Measurements from ENCODE around the gene C1orf174.

The C1orf174 gene

GRCh38 chr1:3886691-3887090 lies 13.4 kb downstream of the C1orf174 start:
- no peaks in the 10 kb centered on the region for H3K9me3 ChIP-seq (ENCODE audit: control insufficient read depth, insufficient read depth, low read length)
- no peak overlapping the region for H3K4me3 ChIP-seq (ENCODE audit: low read depth, low read length)
- H3K9ac ChIP-seq (ENCODE audit: low read depth, low read length) = no peak overlapping the region
- H3K4me1 ChIP-seq (ENCODE audit: control insufficient read depth, insufficient read depth, low read length) = no peaks in the 10 kb centered on the region
- no peaks in the 10 kb centered on the region for H3K27me3 ChIP-seq (ENCODE audit: control insufficient read depth, insufficient read depth, low read length)
- H3K36me3 ChIP-seq (ENCODE audit: control insufficient read depth, insufficient read depth, low read length) = peaks cover 18% of the 10 kb centered on the region

DNA sequence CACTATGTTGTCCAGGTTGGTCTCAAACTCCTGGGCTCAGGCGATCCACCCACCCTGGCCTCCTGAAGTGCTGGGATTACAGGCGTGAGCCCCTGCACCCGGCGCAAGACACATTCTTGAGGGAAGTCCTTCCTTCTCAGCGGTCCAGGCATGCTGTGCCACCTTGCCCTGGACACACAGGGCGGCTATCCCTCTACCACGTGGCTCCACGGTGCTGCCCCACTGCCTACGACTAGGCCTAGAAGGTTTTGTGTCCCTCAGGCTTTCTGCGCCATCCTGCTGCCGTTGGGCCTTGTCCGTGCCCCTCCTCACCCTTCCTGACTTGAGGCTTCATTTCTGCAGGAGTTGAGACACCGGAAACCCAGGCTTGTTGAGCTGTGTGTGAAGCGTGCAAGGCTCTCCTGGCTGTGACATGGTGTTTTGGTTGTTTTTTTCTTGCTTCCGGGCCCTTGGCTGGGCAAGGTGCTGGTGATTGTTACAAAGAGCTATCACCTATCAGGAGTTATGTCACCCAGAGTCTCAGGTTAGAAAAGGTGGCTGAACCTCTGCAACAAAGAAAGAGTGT lies 13.9 kb downstream of the C1orf174 start:
- no peaks in the 10 kb centered on the region for H3K9me3 ChIP-seq (ENCODE audit: control insufficient read depth, insufficient read depth, low read length)
- no peaks in the 10 kb centered on the region for H3K27me3 ChIP-seq (ENCODE audit: control insufficient read depth, insufficient read depth, low read length)

GRCh38 chr1:3885611-3886010 lies 14.5 kb downstream of the C1orf174 start:
- Histone ChIP-seq H3K9me3 (ENCODE audit: control insufficient read depth, insufficient read depth, low read length) (no peaks in the 10 kb centered on the region), H3K4me1 (ENCODE audit: control insufficient read depth, insufficient read depth, low read length) (no peaks in the 10 kb centered on the region), H3K27me3 (ENCODE audit: control insufficient read depth, insufficient read depth, low read length) (no peaks in the 10 kb centered on the region), H3K9ac (ENCODE audit: low read depth, low read length) (no peak overlapping the region), H3K36me3 (ENCODE audit: control insufficient read depth, insufficient read depth, low read length) (peaks cover 13% of the 10 kb centered on the region), H3K4me3 (ENCODE audit: low read depth, low read length) (no peak overlapping the region)

More for the DNA sequence above, 13.9 kb downstream of the C1orf174 start:
- Histone ChIP-seq H3K9ac (ENCODE audit: low read depth, low read length) (no peak overlapping the region), H3K4me1 (ENCODE audit: control insufficient read depth, insufficient read depth, low read length) (no peaks in the 10 kb centered on the region), H3K36me3 (ENCODE audit: control insufficient read depth, insufficient read depth, low read length) (peaks cover 15% of the 10 kb centered on the region), H3K4me3 (ENCODE audit: low read depth, low read length) (no peak overlapping the region)

DNA sequence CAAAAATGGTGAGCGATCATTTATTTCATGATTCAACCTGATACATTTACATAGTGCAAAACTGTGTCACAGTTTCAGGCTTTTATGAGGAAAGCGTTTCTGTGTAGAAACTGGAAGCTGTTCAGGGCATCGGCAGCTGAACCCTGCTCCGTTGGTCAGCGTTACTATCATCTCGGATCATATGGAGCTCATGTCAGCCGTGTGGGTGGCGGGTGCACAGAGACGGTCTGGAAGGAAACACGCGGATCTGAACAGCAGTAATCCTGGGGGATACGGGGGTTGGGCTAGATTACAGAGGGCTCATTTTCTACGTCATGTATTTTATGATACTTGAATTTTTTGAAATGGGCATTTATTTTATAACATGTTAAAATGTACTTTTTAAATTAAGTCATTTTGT lies 15.1 kb downstream of the C1orf174 start:
- Histone ChIP-seq H3K9me3 (ENCODE audit: control insufficient read depth, insufficient read depth, low read length) (no peaks in the 10 kb centered on the region), H3K36me3 (ENCODE audit: control insufficient read depth, insufficient read depth, low read length) (peaks cover 8% of the 10 kb centered on the region)

DNA sequence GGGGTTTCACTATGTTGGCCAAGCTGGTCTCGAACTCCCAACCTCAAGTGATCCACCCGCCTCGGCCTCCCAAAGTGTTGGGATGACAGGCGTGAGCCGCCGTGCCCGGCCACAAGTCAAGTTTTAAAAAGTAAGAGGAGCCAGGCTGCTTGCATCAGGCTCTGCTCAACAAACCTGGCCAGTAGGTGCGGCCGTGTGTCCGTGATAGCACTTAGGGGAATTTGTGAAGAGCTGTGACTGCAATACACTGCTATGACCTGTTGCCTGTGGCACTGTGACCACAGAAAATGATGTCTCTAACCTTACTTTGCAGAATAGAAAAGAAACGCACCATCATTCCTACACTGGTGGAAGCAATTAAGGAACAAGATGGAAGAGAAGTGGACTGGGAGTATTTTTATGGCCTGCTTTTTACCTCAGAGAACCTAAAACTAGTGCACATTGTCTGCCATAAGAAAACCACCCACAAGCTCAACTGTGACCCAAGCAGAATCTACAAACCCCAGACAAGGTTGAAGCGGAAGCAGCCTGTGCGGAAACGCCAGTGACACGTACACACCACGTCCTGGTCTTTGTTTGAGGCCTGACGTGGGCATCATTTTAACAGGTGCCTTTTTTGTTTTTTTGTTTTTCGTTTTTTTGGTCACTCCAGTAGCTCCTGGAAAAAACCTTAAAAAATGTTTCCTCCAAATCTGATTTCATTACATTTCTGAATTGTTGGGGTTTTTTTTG lies 16.7 kb downstream of the C1orf174 start:
- H3K9me3 ChIP-seq (ENCODE audit: control insufficient read depth, insufficient read depth, low read length) = peaks cover 4% of the 10 kb centered on the region
- peaks cover 5% of the 10 kb centered on the region for H3K36me3 ChIP-seq (ENCODE audit: control insufficient read depth, insufficient read depth, low read length)
- H3K4me1 ChIP-seq (ENCODE audit: control insufficient read depth, insufficient read depth, low read length) = no peaks in the 10 kb centered on the region

More for the DNA sequence above, 15.1 kb downstream of the C1orf174 start:
- Histone ChIP-seq H3K4me1 (ENCODE audit: control insufficient read depth, insufficient read depth, low read length) (no peaks in the 10 kb centered on the region), H3K27me3 (ENCODE audit: control insufficient read depth, insufficient read depth, low read length) (no peaks in the 10 kb centered on the region), H3K4me3 (ENCODE audit: low read depth, low read length) (no peak overlapping the region), H3K9ac (ENCODE audit: low read depth, low read length) (no peak overlapping the region)

DNA sequence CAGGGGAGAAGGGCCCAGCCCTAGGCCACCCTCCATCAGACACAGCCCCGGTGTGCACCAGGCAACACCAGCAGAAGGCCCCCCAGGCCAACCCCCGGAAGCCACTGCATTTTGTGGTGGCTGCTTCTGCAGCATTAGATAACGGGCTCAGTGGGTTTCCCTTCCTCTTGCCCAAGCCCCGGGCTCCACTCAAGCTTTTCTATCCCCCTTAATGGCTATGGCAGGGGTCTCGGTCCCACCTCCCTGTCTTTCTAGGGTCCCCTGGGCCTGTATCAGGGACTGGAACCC lies 18.9 kb downstream of the C1orf174 start:
- no peaks in the 10 kb centered on the region for H3K4me1 ChIP-seq (ENCODE audit: control insufficient read depth, insufficient read depth, low read length)
- no peaks in the 10 kb centered on the region for H3K36me3 ChIP-seq (ENCODE audit: control insufficient read depth, insufficient read depth, low read length)
- H3K27me3 ChIP-seq (ENCODE audit: control insufficient read depth, insufficient read depth, low read length) = no peaks in the 10 kb centered on the region
- H3K4me3 ChIP-seq (ENCODE audit: low read depth, low read length) = no peak overlapping the region
- H3K9me3 ChIP-seq (ENCODE audit: control insufficient read depth, insufficient read depth, low read length) = peaks cover 4% of the 10 kb centered on the region
- no peak overlapping the region for H3K9ac ChIP-seq (ENCODE audit: low read depth, low read length)

More for the DNA sequence above, 16.7 kb downstream of the C1orf174 start:
- Histone ChIP-seq H3K4me3 (ENCODE audit: low read depth, low read length) (no peak overlapping the region), H3K9ac (ENCODE audit: low read depth, low read length) (no peak overlapping the region), H3K27me3 (ENCODE audit: control insufficient read depth, insufficient read depth, low read length) (no peaks in the 10 kb centered on the region)

DNA sequence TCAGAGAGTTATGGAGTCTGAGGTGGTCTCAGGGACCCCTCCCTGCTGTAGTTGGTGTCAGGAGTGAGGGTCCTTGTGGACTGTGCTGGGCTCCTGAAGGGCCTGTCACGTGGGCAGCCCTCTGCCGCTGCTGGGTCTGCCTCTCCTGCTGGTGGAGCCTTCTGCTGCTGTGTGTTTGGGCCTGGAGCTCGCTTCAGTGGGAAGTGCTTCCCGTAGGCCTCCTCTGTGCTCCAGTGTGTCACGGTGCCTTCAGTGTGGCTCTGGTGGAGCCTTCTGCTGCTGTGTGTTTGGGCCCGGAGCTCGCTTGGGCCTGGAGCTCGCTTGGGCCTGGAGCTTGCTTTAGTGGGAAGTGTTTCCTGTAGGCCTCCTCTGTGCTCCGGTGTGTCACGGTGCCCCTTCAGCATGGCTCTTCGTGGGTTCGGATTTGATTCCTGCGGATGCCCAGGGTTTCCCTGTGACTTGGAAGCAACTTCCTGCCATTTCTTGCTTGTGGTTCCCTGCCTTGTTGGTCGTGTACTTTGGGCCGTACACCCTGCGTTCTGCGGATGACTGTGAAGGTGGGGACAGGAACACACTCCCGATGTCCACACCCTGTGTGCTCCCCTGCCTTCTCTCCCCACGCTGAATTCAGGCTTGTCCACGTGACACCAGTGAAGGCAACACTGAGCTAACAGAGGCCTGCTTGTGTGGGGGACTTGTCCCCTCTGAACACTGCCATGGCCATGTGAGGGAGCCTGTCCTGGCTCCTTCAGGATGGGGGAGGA lies 19.5 kb downstream of the C1orf174 start:
- H3K27me3 ChIP-seq (ENCODE audit: control insufficient read depth, insufficient read depth, low read length) = no peaks in the 10 kb centered on the region
- no peaks in the 10 kb centered on the region for H3K36me3 ChIP-seq (ENCODE audit: control insufficient read depth, insufficient read depth, low read length)
- H3K9ac ChIP-seq (ENCODE audit: low read depth, low read length) = no peak overlapping the region
- peaks cover 4% of the 10 kb centered on the region for H3K9me3 ChIP-seq (ENCODE audit: control insufficient read depth, insufficient read depth, low read length)
- H3K4me3 ChIP-seq (ENCODE audit: low read depth, low read length) = no peak overlapping the region
- H3K4me1 ChIP-seq (ENCODE audit: control insufficient read depth, insufficient read depth, low read length) = no peaks in the 10 kb centered on the region

GRCh38 chr1:3879787-3880428 lies 20.2 kb downstream of the C1orf174 start:
- peaks cover 4% of the 10 kb centered on the region for H3K9me3 ChIP-seq (ENCODE audit: control insufficient read depth, insufficient read depth, low read length)
- H3K4me3 ChIP-seq (ENCODE audit: low read depth, low read length) = no peak overlapping the region
- H3K36me3 ChIP-seq (ENCODE audit: control insufficient read depth, insufficient read depth, low read length) = no peaks in the 10 kb centered on the region
- H3K27me3 ChIP-seq (ENCODE audit: control insufficient read depth, insufficient read depth, low read length) = no peaks in the 10 kb centered on the region
- H3K9ac ChIP-seq (ENCODE audit: low read depth, low read length) = no peak overlapping the region
- H3K4me1 ChIP-seq (ENCODE audit: control insufficient read depth, insufficient read depth, low read length) = no peaks in the 10 kb centered on the region

DNA sequence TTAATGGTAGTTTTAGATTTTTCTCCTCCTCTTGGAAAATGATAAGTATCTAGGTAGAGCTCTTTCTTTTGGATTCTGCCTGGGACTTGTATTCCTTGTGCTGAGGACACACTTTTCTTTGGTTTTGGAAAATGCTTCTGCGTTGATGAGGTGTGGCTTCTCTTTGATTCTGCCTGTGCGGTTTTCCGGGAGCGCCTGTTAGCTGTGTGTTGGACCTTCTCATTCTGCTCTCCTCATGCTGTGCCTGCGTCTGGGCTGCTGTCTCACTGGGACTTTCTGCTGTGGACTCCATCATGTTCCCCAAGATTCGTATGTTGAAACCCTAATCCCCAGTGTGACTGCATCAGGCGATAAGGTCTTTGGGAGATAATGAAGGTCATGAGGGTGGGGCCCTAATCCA lies 21.0 kb downstream of the C1orf174 start:
- H3K4me1 ChIP-seq (ENCODE audit: control insufficient read depth, insufficient read depth, low read length) = no peaks in the 10 kb centered on the region
- peaks cover 4% of the 10 kb centered on the region for H3K9me3 ChIP-seq (ENCODE audit: control insufficient read depth, insufficient read depth, low read length)
- no peak overlapping the region for H3K4me3 ChIP-seq (ENCODE audit: low read depth, low read length)
- no peak overlapping the region for H3K9ac ChIP-seq (ENCODE audit: low read depth, low read length)
- no peaks in the 10 kb centered on the region for H3K27me3 ChIP-seq (ENCODE audit: control insufficient read depth, insufficient read depth, low read length)
- H3K36me3 ChIP-seq (ENCODE audit: control insufficient read depth, insufficient read depth, low read length) = peaks cover 4% of the 10 kb centered on the region

DNA sequence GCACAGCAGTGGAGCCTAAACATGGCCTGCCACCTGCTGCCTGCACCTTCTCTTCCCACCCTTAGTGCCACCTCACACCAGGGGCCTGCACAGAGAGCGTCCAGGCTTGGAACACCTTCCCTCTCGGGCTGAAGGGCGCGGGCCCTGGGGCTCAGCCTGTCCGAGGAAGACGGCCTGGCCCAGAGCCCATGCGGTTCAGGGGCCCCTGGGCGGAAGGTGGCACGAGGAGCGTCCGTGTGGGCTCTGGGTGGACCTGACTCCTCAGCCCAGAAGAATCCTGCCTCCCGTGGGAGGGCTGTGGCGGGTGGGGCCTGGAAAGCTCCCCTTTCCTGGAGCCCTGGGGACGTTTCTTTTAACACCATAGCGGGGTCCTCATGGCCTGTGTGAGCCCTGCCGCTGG lies 23.4 kb downstream of the C1orf174 start:
- Histone ChIP-seq H3K27me3 (ENCODE audit: control insufficient read depth, insufficient read depth, low read length) (no peaks in the 10 kb centered on the region), H3K4me1 (ENCODE audit: control insufficient read depth, insufficient read depth, low read length) (no peaks in the 10 kb centered on the region), H3K9ac (ENCODE audit: low read depth, low read length) (no peak overlapping the region), H3K9me3 (ENCODE audit: control insufficient read depth, insufficient read depth, low read length) (peaks cover 4% of the 10 kb centered on the region), H3K36me3 (ENCODE audit: control insufficient read depth, insufficient read depth, low read length) (peaks cover 4% of the 10 kb centered on the region), H3K4me3 (ENCODE audit: low read depth, low read length) (no peak overlapping the region)

DNA sequence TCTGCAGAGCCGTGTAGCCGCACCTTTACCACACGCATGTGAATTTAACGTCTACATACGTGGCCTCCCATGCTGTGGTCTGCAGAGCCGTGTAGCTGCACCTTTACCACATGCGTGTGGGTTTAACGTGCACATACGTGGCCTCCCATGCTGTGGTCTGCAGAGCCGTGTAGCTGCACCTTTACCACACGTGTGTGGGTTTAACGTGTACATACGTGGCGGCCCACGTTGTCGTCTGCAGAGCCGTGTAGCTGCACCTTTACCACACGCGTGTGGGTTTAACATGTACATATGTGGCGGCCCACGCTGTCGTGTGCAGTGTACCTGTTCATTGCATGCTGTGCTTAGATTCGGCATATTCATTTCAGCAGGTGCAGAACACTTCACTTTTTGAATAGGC lies 25.3 kb downstream of the C1orf174 start:
- peaks cover 4% of the 10 kb centered on the region for H3K9me3 ChIP-seq (ENCODE audit: control insufficient read depth, insufficient read depth, low read length)
- H3K27me3 ChIP-seq (ENCODE audit: control insufficient read depth, insufficient read depth, low read length) = no peaks in the 10 kb centered on the region
- no peaks in the 10 kb centered on the region for H3K4me1 ChIP-seq (ENCODE audit: control insufficient read depth, insufficient read depth, low read length)
- peaks cover 4% of the 10 kb centered on the region for H3K36me3 ChIP-seq (ENCODE audit: control insufficient read depth, insufficient read depth, low read length)
- H3K4me3 ChIP-seq (ENCODE audit: low read depth, low read length) = no peak overlapping the region
- H3K9ac ChIP-seq (ENCODE audit: low read depth, low read length) = no peak overlapping the region

Measured in iPS-15b (cell line).